HEK293 (cell line): ENCODE measurements around the gene GDF2.

Experiments used
- CTCF ChIA-PET: fragments of 350-600 bp; formaldehyde crosslinking; extraction: SDS; loops from one replicate; lab custom pipeline; 2021; ENCODE audit warnings: antibody characterized with exemption; lab: Yijun Ruan, JAX
- POLR2A ChIA-PET: fragments of 300-600 bp; formaldehyde crosslinking; extraction: SDS; loops from one replicate; lab custom pipeline; 2020; ENCODE audit warnings: antibody characterized with exemption, inconsistent platforms; lab: Yijun Ruan, JAX
- H3K27ac ChIP-seq: fragments of 200-500 bp; sonication (Bioruptor generic); 2 replicates; pipeline ENCODE4 v1.5.1; 2014; ENCODE audit warnings: low read depth, low read length, control low read depth, inconsistent platforms; ENCODE audit errors: extremely low read depth
- H3K36me3 ChIP-seq, 2 experiments: fragments of 200-500 bp in 1 of 2; sonication (Bioruptor generic) in 1 of 2; 1 replicate in 1 of 2; 2 replicates in 1 of 2; pipeline ENCODE4 v1.5.1; 2014 to 2017; ENCODE audit warnings: inconsistent platforms in 2 of 2, low read length in 2 of 2; ENCODE audit not compliant: control insufficient read depth in 2 of 2, insufficient read depth in 1 of 2
- H3K4me1 ChIP-seq: fragments of 200-500 bp; sonication (Bioruptor generic); 2 replicates; pipeline ENCODE4 v1.5.1; 2014; ENCODE audit warnings: mild to moderate bottlenecking, low read length, inconsistent platforms; ENCODE audit not compliant: control insufficient read depth, insufficient read depth
- H3K4me3 ChIP-seq: 2 replicates; pipeline ENCODE4 v1.5.1; 2011; ENCODE audit warnings: low read depth, mild to moderate bottlenecking, control low read depth, low read length, moderate library complexity
- H3K9me3 ChIP-seq: fragments of 200-500 bp; sonication (Bioruptor generic); 2 replicates; pipeline ENCODE4 v1.5.1; 2014; ENCODE audit warnings: low read depth, low read length, inconsistent platforms; ENCODE audit not compliant: control insufficient read depth, insufficient read depth
- BCL11A ChIP-seq: fragments of 450-650 bp; formaldehyde crosslinking; IDR thresholded peaks from 2 replicates; pipeline ENCODE4 v1.5.1; 2016; ENCODE audit warnings: low read depth, missing biosample characterization, missing genetic modification characterization
- GLI2 ChIP-seq: fragments of 450-650 bp; formaldehyde crosslinking; IDR thresholded peaks from 2 replicates; pipeline ENCODE4; 2017; ENCODE audit warnings: missing biosample characterization, missing genetic modification characterization, low read depth, borderline replicate concordance
- GLIS2 ChIP-seq: fragments of 450-650 bp; formaldehyde crosslinking; IDR thresholded peaks from 2 replicates; pipeline ENCODE4 v1.5.1; 2016; ENCODE audit warnings: missing biosample characterization, missing genetic modification characterization
- MEIS1 ChIP-seq: sonication (generic); formaldehyde crosslinking; IDR thresholded peaks from 2 replicates; pipeline ENCODE4 v1.8.1; 2022; ENCODE audit warnings: missing genetic modification reagents, mild to moderate bottlenecking, borderline replicate concordance
- OVOL3 ChIP-seq: fragments of 450-650 bp; formaldehyde crosslinking; IDR thresholded peaks from 2 replicates; pipeline ENCODE4 v1.5.1; 2016; ENCODE audit warnings: missing biosample characterization, missing genetic modification characterization
- REPIN1 ChIP-seq: fragments of 450-650 bp; formaldehyde crosslinking; IDR thresholded peaks from 2 replicates; pipeline ENCODE4 v1.5.1; 2017; ENCODE audit warnings: missing biosample characterization, missing genetic modification characterization, low read depth
- TCF7L2 ChIP-seq: IDR thresholded peaks from 2 replicates; pipeline ENCODE4 v1.6.1; 2011; ENCODE audit warnings: low read depth, mild to moderate bottlenecking, inconsistent platforms, low read length, moderate library complexity, borderline replicate concordance
- ZNF133 ChIP-seq: fragments of 450-650 bp; formaldehyde crosslinking; IDR thresholded peaks from 2 replicates; pipeline ENCODE4 v1.5.1; 2016; ENCODE audit warnings: missing biosample characterization, missing genetic modification characterization
- ZNF140 ChIP-seq: fragments of 450-650 bp; formaldehyde crosslinking; IDR thresholded peaks from 2 replicates; pipeline ENCODE4 v1.5.1; 2016; ENCODE audit warnings: missing biosample characterization, missing genetic modification characterization
- ZNF146 ChIP-seq: fragments of 450-650 bp; formaldehyde crosslinking; IDR thresholded peaks from 2 replicates; pipeline ENCODE4 v1.5.1; 2016; ENCODE audit warnings: missing biosample characterization, missing genetic modification characterization
- ZNF148 ChIP-seq: fragments of 450-650 bp; formaldehyde crosslinking; IDR thresholded peaks from 2 replicates; pipeline ENCODE4 v1.5.0; 2017; ENCODE audit warnings: missing biosample characterization, missing genetic modification characterization, borderline replicate concordance
- ZNF184 ChIP-seq: fragments of 450-650 bp; IDR thresholded peaks from 2 replicates; pipeline ENCODE4 v1.5.1; 2018; ENCODE audit warnings: missing biosample characterization, mild to moderate bottlenecking, missing genetic modification characterization
- ZNF211 ChIP-seq: fragments of 450-650 bp; formaldehyde crosslinking; IDR thresholded peaks from 2 replicates; pipeline ENCODE4 v1.5.1; 2016; ENCODE audit warnings: low read depth, missing biosample characterization, missing genetic modification characterization
- ZNF266 ChIP-seq: fragments of 450-650 bp; formaldehyde crosslinking; IDR thresholded peaks from 2 replicates; pipeline ENCODE4 v1.5.1; 2016; ENCODE audit warnings: missing biosample characterization, missing genetic modification characterization, low read depth
- ZNF311 ChIP-seq: fragments of 450-650 bp; formaldehyde crosslinking; IDR thresholded peaks from 2 replicates; pipeline ENCODE4 v1.5.1; 2017; ENCODE audit warnings: missing biosample characterization, missing genetic modification characterization, borderline replicate concordance
- ZNF335 ChIP-seq: fragments of 450-650 bp; formaldehyde crosslinking; conservative IDR thresholded peaks from 2 replicates; pipeline ENCODE4 v1.5.1; 2016; ENCODE audit warnings: missing biosample characterization, missing genetic modification characterization
- ZNF341 ChIP-seq: fragments of 450-650 bp; formaldehyde crosslinking; IDR thresholded peaks from 2 replicates; pipeline ENCODE4; 2016; ENCODE audit warnings: low read depth, missing biosample characterization, missing genetic modification characterization
- ZNF391 ChIP-seq: fragments of 450-650 bp; formaldehyde crosslinking; IDR thresholded peaks from 2 replicates; pipeline ENCODE4 v1.5.1; 2016; ENCODE audit warnings: low read depth, missing biosample characterization, missing genetic modification characterization, borderline replicate concordance
- ZNF394 ChIP-seq: fragments of 450-650 bp; formaldehyde crosslinking; IDR thresholded peaks from 2 replicates; pipeline ENCODE4 v1.5.1; 2016; ENCODE audit warnings: missing biosample characterization, missing genetic modification characterization, mild to moderate bottlenecking, moderate library complexity, borderline replicate concordance
- ZNF426 ChIP-seq: fragments of 450-650 bp; formaldehyde crosslinking; IDR thresholded peaks from 2 replicates; pipeline ENCODE4 v1.5.1; 2017; ENCODE audit warnings: missing biosample characterization, missing genetic modification characterization, mild to moderate bottlenecking, inconsistent platforms, moderate library complexity
- ZNF473 ChIP-seq: fragments of 450-650 bp; formaldehyde crosslinking; IDR thresholded peaks from 2 replicates; pipeline ENCODE4 v1.5.1; 2017; ENCODE audit warnings: missing biosample characterization, missing genetic modification characterization
- ZNF521 ChIP-seq: fragments of 450-650 bp; formaldehyde crosslinking; IDR thresholded peaks from 2 replicates; pipeline ENCODE4 v1.5.1; 2017; ENCODE audit warnings: missing biosample characterization, mild to moderate bottlenecking, missing genetic modification characterization
- ZNF549 ChIP-seq: fragments of 450-650 bp; IDR thresholded peaks from 2 replicates; pipeline ENCODE4 v1.5.1; 2018; ENCODE audit warnings: missing biosample characterization, missing genetic modification characterization, mild to moderate bottlenecking, inconsistent platforms, moderate library complexity
- ZNF704 ChIP-seq: fragments of 450-650 bp; formaldehyde crosslinking; IDR thresholded peaks from 2 replicates; pipeline ENCODE4 v1.5.1; 2016; ENCODE audit warnings: missing biosample characterization, missing genetic modification characterization
- ZNF747 ChIP-seq: fragments of 450-650 bp; formaldehyde crosslinking; IDR thresholded peaks from 2 replicates; pipeline ENCODE4 v1.5.1; 2016; ENCODE audit warnings: missing biosample characterization, missing genetic modification characterization

GDF2 gene

GRCh38 chr10:47349941-47350371 is 27.7 kb downstream of the GDF2 start:
- CTCF ChIA-PET, result no interaction called here

DNA sequence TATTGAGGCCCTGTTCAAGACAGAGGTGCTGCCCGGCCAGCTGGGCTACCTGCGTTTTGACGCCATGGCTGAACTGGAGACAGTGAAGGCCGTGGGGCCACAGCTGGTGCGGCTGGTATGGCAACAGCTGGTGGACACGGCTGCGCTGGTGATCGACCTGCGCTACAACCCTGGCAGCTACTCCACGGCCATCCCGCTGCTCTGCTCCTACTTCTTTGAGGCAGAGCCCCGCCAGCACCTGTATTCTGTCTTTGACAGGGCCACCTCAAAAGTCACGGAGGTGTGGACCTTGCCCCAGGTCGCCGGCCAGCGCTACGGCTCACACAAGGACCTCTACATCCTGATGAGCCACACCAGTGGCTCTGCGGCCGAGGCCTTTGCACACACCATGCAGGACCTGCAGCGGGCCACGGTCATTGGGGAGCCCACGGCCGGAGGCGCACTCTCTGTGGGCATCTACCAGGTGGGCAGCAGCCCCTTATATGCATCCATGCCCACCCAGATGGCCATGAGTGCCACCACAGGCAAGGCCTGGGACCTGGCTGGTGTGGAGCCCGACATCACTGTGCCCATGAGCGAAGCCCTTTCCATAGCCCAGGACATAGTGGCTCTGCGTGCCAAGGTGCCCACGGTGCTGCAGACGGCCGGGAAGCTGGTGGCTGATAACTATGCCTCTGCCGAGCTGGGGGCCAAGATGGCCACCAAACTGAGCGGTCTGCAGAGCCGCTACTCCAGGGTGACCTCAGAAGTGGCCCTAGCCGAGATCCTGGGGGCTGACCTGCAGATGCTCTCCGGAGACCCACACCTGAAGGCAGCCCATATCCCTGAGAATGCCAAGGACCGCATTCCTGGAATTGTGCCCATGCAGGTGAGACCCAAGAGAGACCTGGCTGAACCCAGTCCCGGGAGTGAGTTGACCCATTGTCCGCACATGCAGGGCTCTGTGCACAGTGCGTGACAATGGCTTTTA is 28.7 kb downstream of the GDF2 start:
- no peak overlapping the region for H3K27ac ChIP-seq
- no peaks in the 10 kb centered on the region for H3K9me3 ChIP-seq
- ChIA-PET POLR2A (interaction anchor here (0.6 kb wide), 1 partner anchor 68 kb away, joined by 3 read pairs; no protein-coding TSS in a partner anchor), CTCF (interaction anchor here (0.7 to 1.3 kb wide), 2 partner anchors 11 to 1122 kb away, joined by 3 to 5 read pairs; no protein-coding TSS in a partner anchor)
- TF ChIP-seq ZNF146, result no peak
- H3K36me3 ChIP-seq, result no peaks in the 10 kb centered on the region
- peaks cover 3% of the 10 kb centered on the region; the same call in 1 of the 2 replicates for H3K4me1 ChIP-seq
- H3K4me3 ChIP-seq, result no peak overlapping the region

More at GRCh38 chr10:47349941-47350371, 27.7 kb downstream of the GDF2 start:
- Histone ChIP-seq H3K4me1 (peaks cover 3% of the 10 kb centered on the region; the same call in 1 of the 2 replicates), H3K4me3 (no peak overlapping the region), H3K9me3 (no peaks in the 10 kb centered on the region), H3K36me3 (no peaks in the 10 kb centered on the region), H3K27ac (no peak overlapping the region)
- POLR2A ChIA-PET, result no interaction called here
- TF ChIP-seq MEIS1 (CRISPR knock-in tag) (no peak), ZNF747 (tag by site-specific recombination) (no peak), ZNF266 (tag by site-specific recombination) (no peak), REPIN1 (tag by site-specific recombination) (no peak), ZNF521 (no peak), ZNF704 (tag by site-specific recombination) (no peak), ZNF549 (tag by site-specific recombination) (no peak), ZNF391 (tag by site-specific recombination) (no peak), ZNF473 (tag by site-specific recombination) (no peak), ZNF311 (tag by site-specific recombination) (no peak)

DNA sequence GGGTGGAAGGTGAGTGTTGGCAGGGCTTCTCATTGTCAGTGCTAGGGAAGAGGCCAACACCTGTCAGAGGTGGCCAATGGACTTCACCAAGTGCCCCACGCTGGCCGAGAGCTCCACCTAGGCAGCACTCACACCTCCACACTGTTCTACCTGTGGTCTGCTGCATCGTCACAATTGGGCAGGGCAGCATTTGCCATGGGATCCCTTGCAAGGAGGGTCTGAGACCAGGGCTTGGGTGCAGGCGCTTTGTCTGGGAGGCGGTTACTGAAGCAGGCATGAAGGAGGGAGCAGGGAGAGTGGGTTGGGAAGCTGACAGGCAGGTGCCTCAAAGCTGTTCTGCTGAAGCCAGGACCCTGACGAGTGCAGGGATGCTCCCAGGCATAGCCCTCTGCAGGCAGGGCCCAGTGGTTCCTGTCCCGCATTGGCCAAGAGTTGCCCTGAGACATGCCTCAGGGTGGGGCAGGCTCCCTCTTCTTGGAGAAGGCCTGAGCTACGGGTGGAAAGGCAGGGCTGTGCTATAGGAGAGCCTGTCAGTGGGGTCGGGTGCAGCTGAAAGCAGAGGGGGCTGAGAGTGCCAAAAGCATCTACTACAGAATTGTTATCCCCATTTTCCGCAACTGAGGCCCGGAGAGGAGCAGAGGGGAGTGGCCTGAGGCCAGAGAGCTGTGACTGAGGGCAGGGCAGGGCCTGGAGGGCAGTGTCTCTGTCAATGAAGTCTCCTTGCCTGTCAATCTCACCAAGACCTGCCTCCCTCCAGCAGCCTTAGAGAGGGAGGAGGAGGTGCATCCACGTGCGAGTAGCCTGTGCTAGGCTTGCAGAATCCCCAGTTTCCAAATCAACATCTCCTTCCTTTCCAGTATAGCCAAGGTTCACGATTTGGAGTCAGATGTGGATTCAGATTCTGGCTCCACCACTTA is 29.9 kb downstream of the GDF2 start:
- ChIA-PET CTCF (interaction anchor here (0.7 to 2.0 kb wide), 3 partner anchors 10 to 1123 kb away, joined by 3 to 5 read pairs (median 4); no protein-coding TSS in a partner anchor), POLR2A (no interaction called here)
- TF ChIP-seq ZNF148 (tag by site-specific recombination) (no peak), OVOL3 (tag by site-specific recombination) (no peak), ZNF341 (tag by site-specific recombination) (no peak), GLIS2 (tag by site-specific recombination) (no peak), BCL11A (tag by site-specific recombination) (no peak), ZNF133 (no peak), ZNF140 (no peak), ZNF426 (tag by site-specific recombination) (no peak), ZNF211 (no peak), ZNF394 (tag by site-specific recombination) (no peak), ZNF184 (tag by site-specific recombination) (no peak), GLI2 (tag by site-specific recombination) (no peak), TCF7L2 (no peak), ZNF335 (tag by site-specific recombination) (no peak)

More for the DNA sequence above, 29.9 kb downstream of the GDF2 start:
- Histone ChIP-seq H3K27ac (no peak overlapping the region), H3K4me1 (no peaks in the 10 kb centered on the region), H3K36me3 (no peaks in the 10 kb centered on the region), H3K4me3 (no peak overlapping the region), H3K9me3 (no peaks in the 10 kb centered on the region)
